ENCODE data around the gene HRH3.

HRH3 gene

DNA sequence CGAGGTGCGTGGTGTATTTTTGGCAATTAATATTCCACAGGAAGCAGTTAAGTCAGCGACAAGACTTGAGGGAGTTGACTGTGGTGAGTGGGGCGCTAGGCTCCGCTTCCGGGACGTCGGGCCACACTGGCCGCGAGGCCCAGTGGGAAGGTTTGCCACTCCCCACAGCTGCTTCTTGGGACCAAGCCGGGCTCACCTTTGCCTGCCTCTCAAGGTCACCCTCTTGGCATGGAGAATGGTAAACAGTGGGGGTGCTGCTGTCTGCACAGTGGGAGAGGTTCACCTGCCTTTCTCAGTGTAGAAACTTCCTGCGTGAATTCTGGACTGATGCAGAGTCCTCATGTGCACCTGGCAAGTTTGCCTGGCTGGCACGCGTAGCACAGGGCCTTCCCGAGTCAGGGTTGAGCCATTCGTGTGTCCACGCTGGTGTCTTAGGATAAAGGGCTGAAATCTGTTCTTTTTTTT, 24.6 kb upstream of the HRH3 start:
- DNase-seq, result no peak

DNA sequence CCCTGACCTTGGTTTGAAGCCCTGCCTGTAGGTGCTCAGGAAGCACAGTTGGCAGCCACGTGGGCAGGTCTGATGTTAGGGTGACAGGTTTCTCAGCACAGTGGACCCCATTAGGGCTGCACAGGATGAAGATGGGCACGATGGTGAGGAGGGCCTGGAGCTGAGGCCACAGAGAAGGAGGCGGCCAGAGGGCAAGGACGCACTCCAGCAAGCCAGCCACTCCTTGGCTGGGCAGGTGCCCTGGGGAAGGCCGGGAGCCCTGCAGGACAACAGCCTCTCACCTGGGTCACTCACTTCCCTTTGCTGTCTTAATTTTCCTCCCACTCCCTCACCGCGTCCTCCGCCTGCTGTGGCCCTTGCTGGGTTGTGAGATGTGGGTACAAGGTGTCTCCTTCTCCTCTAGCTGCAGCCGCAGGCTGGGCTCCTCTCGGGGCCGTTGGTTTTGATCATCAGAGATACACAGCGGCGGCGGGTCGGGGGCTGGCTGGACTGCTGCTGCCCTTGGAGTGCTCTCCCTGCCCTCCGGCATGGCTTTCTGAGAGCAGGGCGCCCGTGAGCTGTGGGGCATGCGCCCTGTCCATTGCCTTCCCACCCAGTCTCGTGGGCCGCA, 23.9 kb upstream of the HRH3 start:
- DNase-seq, result no peak

DNA sequence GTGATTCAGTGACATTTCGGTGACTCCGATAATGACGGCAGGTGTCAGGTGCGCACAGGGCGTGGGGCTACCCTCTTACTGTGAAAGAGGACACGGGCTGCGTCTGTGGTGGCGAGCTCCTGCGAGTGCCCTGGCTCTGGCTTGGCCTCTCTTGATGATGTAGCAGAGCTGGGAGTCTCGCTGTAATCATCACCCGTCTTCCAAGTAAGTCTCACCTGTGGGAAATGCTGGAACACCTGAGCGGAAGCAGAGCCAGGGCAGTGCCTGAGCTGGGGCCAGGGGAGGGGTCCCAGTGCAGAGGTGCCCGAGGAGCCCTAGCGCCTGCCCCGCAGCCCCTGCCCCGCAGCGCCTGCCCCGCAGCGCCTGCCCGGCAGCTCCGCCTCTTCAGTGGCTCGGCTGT, 23.0 kb upstream of the HRH3 start:
- DNase-seq, result no peak

DNA sequence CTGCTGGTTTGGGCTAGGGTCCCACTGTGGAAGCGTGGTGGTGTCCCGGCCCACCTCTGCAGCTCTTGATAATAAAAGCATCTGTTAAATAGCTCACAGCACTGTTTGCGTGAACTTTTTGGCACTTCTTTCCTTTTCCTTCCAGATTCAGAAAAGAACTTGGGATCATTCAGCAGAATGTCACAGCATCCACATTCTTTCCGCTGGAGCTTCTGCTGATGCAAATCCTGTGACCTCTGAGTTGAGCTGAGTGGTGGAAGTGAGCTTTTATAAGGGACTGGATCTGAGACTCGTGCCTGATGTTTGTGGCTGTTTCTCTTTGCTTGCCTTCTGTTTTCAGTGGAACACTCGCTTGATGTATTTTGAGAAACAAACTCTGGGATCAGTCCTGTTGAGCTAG, 22.1 kb upstream of the HRH3 start:
- DNase-seq, result no peak

DNA sequence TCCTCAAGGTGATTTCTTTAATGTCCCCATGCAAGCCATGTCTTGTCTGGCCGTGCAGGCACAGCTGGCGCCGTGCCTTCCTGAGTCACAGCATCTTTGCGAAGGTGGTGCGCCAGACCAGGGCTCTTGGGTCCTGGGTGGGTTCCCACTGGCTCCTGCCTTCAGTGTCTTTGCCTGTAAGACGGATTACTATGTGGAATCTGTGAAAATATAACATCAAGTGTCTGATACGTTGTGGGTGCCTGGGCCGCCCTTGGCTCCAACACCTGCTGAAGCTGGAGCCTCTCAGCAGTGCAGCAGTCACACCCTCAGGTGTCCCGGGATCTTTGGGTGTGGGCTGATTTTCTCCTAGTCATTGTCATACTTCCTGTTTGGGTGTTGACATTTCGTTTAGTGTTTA, 21.4 kb upstream of the HRH3 start:
- no peak for DNase-seq

DNA sequence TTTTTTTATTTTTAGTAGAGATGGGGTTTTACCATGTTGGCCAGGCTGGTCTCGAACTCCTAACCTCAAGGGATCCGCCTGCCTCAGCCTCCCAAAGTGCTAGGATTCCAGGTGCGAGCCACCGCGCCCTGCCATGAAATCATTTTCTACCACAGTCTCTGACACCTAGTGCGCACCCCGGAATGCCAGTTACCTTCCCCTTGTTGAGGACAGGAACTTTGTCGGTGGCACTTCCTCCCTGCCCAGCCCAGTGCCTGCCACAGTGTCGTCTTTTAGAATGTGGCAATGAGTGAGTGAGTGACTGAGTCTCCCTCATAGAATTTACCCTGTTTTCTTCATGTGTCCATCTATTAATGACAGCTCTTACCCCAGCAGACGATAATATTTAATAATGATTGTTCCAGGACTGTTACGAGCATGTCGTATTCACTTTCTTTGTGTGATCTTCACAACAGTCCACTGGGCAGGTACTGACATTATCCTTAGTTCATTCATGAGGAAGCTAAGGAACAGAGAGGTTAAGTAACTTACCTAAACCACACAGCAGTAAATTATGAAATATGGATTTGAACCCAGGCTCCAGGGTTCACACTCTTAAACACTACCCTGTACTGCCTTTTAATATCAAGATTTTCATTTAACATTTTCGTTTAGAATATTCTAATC, 20.1 kb upstream of the HRH3 start:
- no peak for DNase-seq

DNA sequence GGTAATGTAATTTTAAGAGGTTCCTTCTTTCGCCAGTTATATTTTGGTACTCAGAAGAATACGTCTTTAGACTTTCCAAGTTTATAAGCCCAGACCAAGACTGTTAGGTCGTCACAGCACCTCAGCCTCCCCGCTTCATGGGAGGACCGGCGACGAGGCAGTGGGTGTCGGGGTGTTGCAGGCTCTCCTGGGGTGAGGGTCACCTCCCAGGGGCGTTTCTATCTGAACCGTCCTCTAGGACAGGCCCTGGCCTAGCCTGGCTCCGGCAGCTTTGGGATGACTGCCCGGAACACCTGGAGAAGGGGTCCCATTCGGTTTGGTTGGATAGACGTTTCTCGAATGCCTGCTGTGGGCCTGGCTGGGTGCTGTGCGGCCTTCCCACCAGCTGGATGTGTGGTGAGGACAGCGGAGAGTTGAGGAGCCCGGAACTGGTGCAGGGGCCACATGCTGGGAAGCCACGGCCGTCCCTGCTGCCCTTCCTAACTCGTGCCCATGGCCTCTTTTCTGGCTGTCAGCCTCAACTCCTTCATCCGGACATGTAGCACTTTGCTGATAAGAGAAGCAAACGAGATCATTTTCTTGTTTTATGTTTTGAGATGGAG, 19.3 kb upstream of the HRH3 start:
- no peak for DNase-seq

DNA sequence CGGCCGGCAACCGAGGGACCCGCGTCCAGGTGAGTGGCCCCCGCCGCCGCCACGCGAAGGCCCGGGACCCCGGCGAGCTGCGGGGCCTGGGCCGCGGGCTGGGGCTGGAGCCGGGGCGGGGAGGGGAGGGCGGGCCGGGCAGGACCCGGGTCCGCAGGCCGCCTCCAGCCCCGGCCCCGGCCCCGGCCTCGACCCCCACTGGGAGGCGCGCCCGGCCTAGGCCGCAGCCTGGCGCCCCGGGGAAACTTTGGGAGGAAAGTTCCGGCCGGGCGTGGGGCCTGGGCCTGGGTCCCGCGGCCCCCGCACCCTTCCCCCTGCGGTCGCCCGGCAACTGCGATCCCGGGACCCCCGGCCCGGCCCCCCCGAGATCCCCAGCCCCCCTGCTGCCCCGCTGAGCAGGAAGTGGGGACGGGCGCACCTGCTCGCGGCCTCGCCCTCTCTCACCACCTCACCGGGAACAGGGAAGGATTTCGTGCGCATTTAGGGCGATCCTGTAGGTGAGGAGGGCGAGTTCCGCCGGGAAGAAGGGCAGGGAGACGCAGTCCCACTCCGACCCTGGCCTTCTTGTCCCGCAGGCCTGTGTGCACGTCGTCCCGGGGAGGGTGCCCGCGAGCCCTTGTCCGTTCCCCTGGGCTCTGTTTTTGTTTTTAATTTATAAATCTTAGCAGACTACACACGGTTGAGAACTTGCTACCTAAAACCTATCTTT, 18.6 kb upstream of the HRH3 start:
- no peak for DNase-seq

DNA sequence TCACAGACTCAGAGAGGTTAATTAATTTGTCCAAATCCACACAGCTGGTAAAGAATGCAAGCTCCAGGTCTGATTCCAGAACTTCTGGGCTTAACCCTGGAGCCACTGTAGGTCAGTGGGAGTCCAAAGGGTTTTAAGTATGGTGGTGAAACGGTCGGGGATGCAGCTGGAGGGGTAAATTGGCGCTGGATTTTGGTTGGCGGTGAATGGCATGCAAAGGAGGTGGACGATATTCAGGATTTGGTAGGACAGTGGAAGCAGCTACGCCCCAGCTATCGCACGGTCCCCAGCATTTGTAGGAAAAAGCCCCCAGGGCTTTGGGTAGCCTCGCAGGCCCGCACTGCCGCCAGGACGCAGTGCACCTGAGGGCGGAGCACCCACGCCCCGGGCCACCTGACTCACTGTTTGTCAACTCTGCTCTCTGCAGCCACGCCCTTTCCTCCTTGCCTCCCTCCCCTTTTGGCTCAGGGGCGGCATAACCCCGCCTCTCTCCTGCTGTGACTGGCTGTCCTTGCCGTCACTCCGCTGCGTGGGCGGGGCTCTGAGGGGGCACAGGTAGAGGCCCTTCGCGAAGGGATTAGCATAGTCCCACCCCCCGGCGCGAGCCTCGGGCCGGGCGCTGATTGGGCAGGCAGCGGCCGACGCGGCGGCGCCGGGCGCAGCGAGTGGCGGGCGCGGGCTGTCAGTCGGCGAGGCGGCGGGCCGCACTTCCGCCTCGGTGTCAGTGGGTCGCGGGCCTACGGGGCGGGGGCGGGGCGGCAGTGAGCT, 17.9 kb upstream of the HRH3 start, which contains the start of gene OSBPL2:
Gene OSBPL2 (plus strand): TSS at position 721 of the 768 bp plus-strand sequence. CDS start 17,664 bp downstream, outside the sequence.
- DNase-seq, result peak; percentile 82 to 100 (median 98)

DNA sequence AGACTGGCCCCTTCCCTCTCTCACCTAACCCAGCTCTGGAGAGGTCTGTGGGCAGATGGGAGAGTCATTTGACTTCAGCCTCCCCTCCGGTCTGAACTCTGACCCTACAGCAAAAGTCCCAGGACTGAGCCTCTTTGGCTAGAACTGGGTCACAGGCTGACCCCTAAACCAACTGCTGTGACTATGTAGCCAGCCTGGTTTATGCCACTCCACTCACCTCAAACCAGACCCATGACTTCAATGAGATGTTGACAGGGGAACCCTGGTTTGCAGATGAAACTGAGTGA, 17.4 kb upstream of the HRH3 start:
- DNase-seq, result no peak

DNA sequence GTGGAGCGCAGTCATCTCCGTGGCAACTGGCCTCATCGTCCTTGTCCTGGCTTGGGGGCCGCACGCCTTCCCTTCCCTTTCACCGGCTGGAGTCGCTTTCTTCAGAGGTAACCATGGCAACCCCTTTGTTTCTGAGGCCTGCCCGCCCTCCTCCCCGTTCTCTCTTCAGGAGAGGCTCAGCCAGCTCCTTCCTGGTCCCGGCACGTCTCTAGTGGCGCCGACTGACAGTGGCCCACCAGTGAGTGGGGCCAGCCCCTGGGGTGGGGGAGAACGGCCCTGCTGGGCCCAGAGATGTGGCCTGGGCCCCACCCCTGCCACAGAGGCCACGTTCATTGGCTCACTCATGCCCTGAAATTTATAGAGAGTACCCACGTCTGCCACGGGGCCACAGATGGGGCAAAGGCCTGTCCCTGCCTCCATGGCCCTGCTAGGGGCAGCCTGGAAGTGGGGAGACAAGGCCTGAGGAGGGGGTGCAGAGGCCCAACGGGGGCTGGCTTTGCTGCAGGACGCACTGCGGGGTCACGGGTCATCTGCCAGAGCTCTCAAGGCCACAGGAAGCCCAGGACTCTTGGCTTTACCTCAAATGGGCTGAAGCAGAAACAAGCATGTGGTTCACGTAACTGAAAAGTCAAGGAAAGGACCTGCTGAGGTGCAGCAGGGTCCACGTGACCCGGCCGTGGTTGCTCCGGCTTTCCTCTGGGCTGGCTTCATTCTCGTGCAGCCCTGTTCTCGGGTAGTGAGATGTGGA, 16.9 kb upstream of the HRH3 start:
- DNase-seq, result peak in 28 of 51 donors; percentile 8 to 65 (median 40)

DNA sequence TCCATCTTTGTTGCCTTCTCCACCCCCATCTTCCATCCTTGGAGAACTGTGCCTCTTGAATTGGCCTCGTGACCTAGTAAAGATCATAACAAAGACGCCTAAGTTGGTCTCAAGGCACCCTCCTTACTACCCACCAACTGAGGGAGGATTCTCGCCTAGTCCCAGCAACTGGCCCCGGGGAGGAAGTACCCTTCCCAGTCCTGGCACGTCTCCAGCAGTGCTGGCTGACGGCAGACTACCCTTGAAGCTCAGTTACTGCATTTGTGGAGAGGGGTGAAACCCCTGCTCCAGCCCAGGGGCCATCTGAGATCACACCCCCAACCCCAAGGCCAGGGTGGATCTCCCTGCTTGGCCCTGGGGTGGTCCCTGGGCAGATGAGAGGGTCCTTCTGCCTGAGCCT, 16.1 kb upstream of the HRH3 start:
- no peak for DNase-seq

DNA sequence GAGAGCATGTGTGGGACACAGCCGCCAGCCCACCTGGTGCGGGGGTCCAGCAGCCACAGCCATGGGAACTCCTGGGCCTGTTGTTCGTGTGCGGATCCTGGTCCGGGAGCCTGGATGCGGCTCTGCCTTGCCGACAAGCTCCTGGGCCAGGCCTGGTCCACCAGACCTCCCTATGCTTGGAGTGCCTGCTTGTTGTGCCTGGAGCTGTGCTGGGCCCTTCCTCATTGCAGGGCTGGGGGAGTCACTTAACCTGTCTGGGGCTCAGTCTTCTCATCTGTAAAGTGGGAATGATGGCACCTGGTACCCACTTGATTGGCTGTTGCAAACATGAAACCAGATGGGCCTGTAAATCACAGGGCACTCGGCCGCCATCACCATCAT, 15.7 kb upstream of the HRH3 start:
- DNase-seq, result no peak

DNA sequence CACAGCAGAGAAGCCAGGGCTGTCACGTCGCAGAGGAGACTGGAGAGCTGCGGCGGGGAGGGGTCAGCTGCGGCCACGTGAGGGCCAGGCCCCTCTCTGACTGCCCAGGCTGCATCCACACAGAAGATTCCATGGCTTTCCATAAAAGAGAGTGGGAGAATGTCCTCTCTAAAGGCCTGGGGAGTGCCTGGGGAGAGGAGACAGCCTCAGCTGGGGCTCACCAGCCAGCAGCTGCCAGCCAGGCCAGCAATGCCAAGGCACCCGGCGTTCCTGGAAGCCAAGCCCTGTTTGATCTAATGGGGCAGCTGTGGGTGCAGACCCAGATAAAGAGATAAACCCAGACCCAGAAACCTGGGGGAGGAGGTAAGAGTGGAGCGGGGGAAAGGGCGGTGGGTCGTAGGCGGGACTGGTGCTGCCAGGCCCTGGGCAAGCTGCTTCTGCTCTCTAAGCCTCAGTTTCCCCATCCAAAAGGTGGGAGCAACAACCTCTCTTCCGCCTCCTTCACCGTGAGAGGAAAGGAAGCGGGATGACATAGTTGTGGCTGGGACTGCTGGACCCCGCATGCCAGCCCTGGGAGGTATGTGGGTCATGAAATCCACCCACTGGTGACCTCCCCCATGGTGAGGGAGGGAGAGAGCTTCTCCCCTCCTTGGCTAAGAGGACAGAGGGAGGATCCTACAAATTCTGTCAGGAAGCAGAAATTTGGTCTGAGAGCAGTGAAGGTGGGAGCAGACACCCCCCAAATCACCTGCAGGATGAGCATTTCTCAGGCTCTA, 15.1 kb upstream of the HRH3 start:
- peak in 2 of 51 donors; percentile 9 to 28 for DNase-seq

DNA sequence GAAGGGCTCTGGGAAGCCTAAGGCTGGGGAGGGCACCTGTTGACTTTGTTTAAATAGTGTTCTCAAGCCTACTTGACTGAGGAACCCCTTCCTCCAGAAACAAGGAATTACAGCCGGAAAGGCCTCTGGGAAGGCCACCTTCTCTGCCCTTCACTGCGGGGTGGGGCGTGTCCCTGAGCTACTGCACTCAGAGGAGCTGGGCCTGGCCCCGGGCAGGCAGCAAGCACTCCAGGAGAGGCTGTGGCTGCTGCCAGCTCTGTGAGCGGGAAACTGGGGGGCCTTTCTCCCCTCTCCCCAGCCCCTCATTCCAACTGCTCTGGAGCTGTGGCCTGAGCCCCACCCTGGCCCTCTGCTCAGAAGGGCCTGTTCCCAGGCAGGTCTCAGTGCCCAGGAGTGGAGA, 14.3 kb upstream of the HRH3 start:
- no peak for DNase-seq

DNA sequence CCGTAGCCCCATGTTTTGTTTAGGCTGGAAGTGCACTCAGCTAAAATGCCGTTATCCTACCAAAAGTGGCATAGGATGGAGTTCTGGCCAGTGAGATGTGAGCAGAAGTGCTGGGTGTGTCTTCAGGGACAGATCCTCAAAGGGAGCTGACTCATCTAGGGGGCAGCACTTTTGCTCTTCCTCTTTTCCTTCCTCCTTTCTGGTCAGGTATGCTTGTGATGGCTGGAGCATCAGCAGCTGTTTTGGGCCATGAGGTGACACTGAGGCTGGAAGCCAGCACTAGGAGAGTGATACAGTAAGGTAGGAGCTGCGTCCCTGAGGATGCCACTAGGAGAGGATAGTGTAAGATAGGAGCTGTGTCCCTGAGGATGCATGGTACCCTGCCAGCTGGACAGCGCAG, 13.6 kb upstream of the HRH3 start:
- no peak for DNase-seq

DNA sequence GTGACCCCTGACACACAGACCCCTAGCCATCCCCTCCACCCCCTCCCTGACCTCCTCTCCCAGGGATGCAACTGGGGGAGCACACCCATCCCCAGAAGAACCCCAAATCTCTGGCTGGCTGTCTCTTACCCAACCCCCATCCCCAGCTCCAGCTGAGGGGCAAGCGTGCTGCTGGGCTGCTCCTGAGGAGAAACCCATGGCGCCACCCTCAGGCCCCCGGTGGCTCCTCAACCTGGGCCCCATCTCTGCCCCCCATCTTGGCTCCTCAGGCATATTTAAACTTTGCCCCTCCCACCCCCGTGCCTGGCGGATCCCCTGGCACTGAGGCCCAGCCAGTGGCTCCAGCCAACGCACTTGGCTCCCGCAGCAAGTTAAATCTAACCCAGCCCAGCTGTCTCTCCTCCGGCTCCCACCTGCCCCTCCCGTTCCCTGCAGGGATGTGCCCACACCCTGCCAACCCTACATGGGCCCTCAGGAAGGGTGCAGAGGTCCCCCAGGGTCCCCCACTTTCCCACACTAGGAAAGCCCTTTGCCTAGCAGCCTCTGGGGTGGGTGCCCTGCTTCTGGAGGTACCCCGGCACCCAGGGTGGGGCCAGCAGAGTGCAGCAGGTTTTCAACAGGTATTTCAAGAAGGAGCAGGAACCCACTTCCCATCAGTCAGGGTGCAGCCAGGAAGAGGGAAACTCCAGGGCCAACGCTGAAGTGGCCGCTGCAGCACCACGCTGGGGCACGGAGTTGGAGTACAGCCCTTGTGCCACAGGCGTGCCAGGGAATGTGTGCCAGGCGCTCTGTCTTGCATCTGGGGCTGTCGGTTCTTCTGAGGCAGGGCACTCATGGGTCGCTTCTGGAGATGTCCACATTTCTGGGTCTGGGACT, 12.9 kb upstream of the HRH3 start:
- DNase-seq, result no peak

DNA sequence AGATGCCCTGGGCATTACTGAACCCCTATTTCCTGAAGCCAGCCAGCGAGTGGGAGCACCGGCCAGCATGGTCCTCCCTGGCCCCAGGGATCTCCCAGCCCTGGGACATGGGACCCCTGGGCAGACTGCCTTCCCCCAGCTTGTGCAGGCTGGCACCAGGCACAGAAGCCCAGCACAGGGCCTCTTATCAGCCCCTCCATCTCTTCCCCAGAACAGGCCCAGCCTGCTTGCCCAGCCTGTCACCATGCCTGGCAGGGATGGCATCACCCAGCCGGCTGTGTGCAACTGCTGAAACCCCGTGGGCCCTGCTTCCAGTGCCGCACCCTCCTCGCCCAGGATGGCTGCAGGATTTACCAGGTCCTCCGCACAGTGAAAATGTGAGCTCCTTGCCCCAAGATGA, 12.1 kb upstream of the HRH3 start:
- no peak for DNase-seq

DNA sequence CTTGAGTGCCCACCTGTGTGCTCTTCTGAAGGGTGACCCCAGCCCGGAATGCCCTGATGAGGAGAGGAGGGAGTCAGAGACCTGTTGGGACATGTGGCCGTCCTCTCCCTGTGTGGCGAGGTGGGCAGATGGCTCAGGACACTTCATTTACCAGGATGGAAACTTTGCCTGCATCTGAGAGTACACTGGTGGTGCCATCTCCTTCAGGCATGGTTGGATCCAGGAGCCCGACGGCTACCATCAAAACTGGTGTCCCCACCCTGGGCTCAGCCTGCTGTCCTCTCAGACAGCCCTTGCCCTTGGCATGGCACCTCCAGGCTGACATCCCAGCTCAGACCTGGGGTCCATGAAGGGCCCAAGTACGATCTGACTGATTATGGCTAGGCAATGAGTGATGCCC, 11.2 kb upstream of the HRH3 start:
- DNase-seq, result no peak
